CD4-positive, alpha-beta memory T cell (primary cell): ENCODE data around the gene GPSM1. TPM values are rescaled to one million over a fixed set of nuclear protein-coding genes. Genes with fewer than 3 reads are reported as not detected.

Experiments used
- CTCF ChIA-PET: fragments of 350-600 bp; sonication (Branson Sonifier 250); formaldehyde crosslinking; loops from one replicate; lab custom pipeline; 2021; ENCODE audit warnings: inconsistent platforms; ENCODE audit not compliant: partially characterized antibody; lab: Charles Lee
- POLR2A ChIA-PET: fragments of 350-600 bp; sonication (Branson Sonifier 250); formaldehyde crosslinking; loops from one replicate; lab custom pipeline; 2021; ENCODE audit not compliant: partially characterized antibody; lab: Charles Lee
- DNase-seq, 5 donors: peaks; one replicate each; pipeline versions ENCODE4 v3.0.0 to v3.0.0-alpha.2; 2020 to 2022; ENCODE audit warnings: mixed read lengths in 1 of 5
- H3K27ac ChIP-seq: one replicate; pipeline ENCODE4 v1.7.0; 2013; ENCODE audit warnings: low read depth, low read length
- H3K27me3 ChIP-seq: 2 replicates; pipeline ENCODE4 v1.7.0; 2013; ENCODE audit warnings: mild to moderate bottlenecking, low read length, moderate library complexity; ENCODE audit not compliant: insufficient read depth
- H3K36me3 ChIP-seq: 2 replicates; pipeline ENCODE4 v1.7.0; 2013; ENCODE audit warnings: mild to moderate bottlenecking, low read length, moderate library complexity; ENCODE audit not compliant: insufficient read depth
- H3K4me1 ChIP-seq: 2 replicates; pipeline ENCODE4 v1.7.0; 2013; ENCODE audit warnings: mild to moderate bottlenecking, low read length, moderate library complexity; ENCODE audit not compliant: insufficient read depth
- H3K4me3 ChIP-seq, 2 donors: one replicate each; pipeline ENCODE4 v1.7.0; 2013; ENCODE audit warnings: low read length in 2 of 2, mild to moderate bottlenecking in 1 of 2
- H3K9me3 ChIP-seq, 2 donors: one replicate each; pipeline ENCODE4 v1.7.0; 2013; ENCODE audit warnings: low read length in 2 of 2, control low read depth in 1 of 2; ENCODE audit not compliant: control insufficient read depth in 1 of 2
- H3K27ac Mint-ChIP-seq, 7 donors: one replicate each; pipeline ENCODE4 v1.8.0; 2020 to 2021; ENCODE audit warnings: mixed read lengths in 7 of 7, mild to moderate bottlenecking in 6 of 7, inconsistent platforms in 3 of 7, moderate library complexity in 3 of 7
- H3K27me3 Mint-ChIP-seq, 2 donors: one replicate each; pipeline ENCODE4 v1.8.0; 2020 to 2021; ENCODE audit warnings: mixed read lengths in 2 of 2
- H3K36me3 Mint-ChIP-seq, 2 donors: one replicate each; pipeline ENCODE4 v1.8.0; 2020 to 2021; ENCODE audit warnings: mixed read lengths in 2 of 2, inconsistent platforms in 1 of 2, mild to moderate bottlenecking in 1 of 2
- H3K4me1 Mint-ChIP-seq, 4 donors: one replicate each; pipeline ENCODE4 v1.8.0; 2020 to 2021; ENCODE audit warnings: mixed read lengths in 4 of 4, mild to moderate bottlenecking in 1 of 4
- H3K4me3 Mint-ChIP-seq, 8 donors: one replicate each; pipeline ENCODE4 v1.8.0; 2020 to 2021; ENCODE audit warnings: mixed read lengths in 8 of 8, mild to moderate bottlenecking in 7 of 8, moderate library complexity in 6 of 8, inconsistent platforms in 3 of 8
- H3K9me3 Mint-ChIP-seq, 8 donors: one replicate each; pipeline ENCODE4 v1.8.0; 2020 to 2021; ENCODE audit warnings: mixed read lengths in 8 of 8, mild to moderate bottlenecking in 5 of 8, inconsistent platforms in 3 of 8, moderate library complexity in 1 of 8
- intact Hi-C: fragments of 100-400 bp; cut with micrococcal nuclease; formaldehyde crosslinking; loops from one replicate; pipeline ENCODE4 v1.15.1; 2023
- polyA plus RNA-seq, 2 donors: library from polyadenylated mRNA; unstranded; fragments of 300-500 nt; fragmentation: Illumina TruSeq; gene quantifications; one replicate each; pipeline ENCODE4 v1.2.3, GENCODE V29; 2021
- total RNA-seq, 2 experiments: library from RNA; stranded (reverse); gene quantifications; one replicate each; pipeline ENCODE4 v1.2.3, GENCODE V29; 2021

The GPSM1 gene
- total and polyA plus RNA-seq, 4 experiments from 2014 or later = 0.78 to 8.1 (median 4.6) TPM

GRCh38 chr9:136362450-136362784, 35.1 kb downstream of the GPSM1 start:
- Mint-ChIP-seq H3K4me1 (peaks cover 0 to 9% (median 0%) of the 10 kb centered on the region in 4 donors), H3K4me3 (peak overlapping the region in 5 of 8 donors; percentile 15 to 87 (median 85)), H3K27ac (peak overlapping the region in 6 of 7 donors; percentile 57 to 92 (median 83)), H3K9me3 (peaks cover 0 to 2% (median 0%) of the 10 kb centered on the region in 8 donors), H3K27me3 (no peaks in the 10 kb centered on the region), H3K36me3 (peaks cover 0 to 16% of the 10 kb centered on the region in 2 donors)
- Histone ChIP-seq H3K27ac (peak overlapping the region; percentile 76), H3K4me1 (peaks cover 14% of the 10 kb centered on the region), H3K9me3 (no peaks in the 10 kb centered on the region), H3K4me3 (no peak overlapping the region), H3K36me3 (no peaks in the 10 kb centered on the region), H3K27me3 (no peaks in the 10 kb centered on the region)
- POLR2A ChIA-PET = interaction anchor here (0.8 to 2.8 kb wide), 13 partner anchors 8 to 365 kb away, joined by 3 to 27 read pairs (median 6); partner anchors contain the start of genes ENTR1, GPSM1, PMPCA and SNAPC4
- no peak for DNase-seq
- intact Hi-C loops = no loop called here
- CTCF ChIA-PET = interaction anchor here (0.6 to 2.5 kb wide), 8 partner anchors 22 to 117 kb away, joined by 3 to 20 read pairs (median 3); no protein-coding TSS in a partner anchor

GRCh38 chr9:136363106-136363948, 36.0 kb downstream of the GPSM1 start, which contains the start of gene DNLZ:
Gene DNLZ (minus strand): TSS chr9:136363744. CDS start chr9:136363714, 30 bp downstream.
- H3K4me1 Mint-ChIP-seq = peaks cover 0 to 9% (median 0%) of the 10 kb centered on the region in 4 donors
- Histone ChIP-seq H3K27me3 (no peaks in the 10 kb centered on the region), H3K27ac (peak within 1 kb of the TSS; percentile 76), H3K4me3 (peak within 1 kb of the TSS in 1 of 2 donors; percentile 59), H3K36me3 (no peaks in the 10 kb centered on the region), H3K9me3 (no peaks in the 10 kb centered on the region), H3K4me1 (peaks cover 14% of the 10 kb centered on the region)
- CTCF ChIA-PET = interaction anchor here (0.6 to 2.5 kb wide), 12 partner anchors 21 to 118 kb away, joined by 3 to 20 read pairs (median 3); no protein-coding TSS in a partner anchor
- peaks cover 0 to 2% (median 0%) of the 10 kb centered on the region in 8 donors for H3K9me3 Mint-ChIP-seq
- DNase-seq = peak; percentile 87 to 90 (median 88)
- POLR2A ChIA-PET = interaction anchor here (0.6 to 2.8 kb wide), 20 partner anchors 9 to 877 kb away, joined by 3 to 27 read pairs (median 5); partner anchors contain the start of genes ENTR1, GPSM1, PMPCA and SNAPC4
- peak within 1 kb of the TSS; percentile 78 to 92 (median 85) for H3K27ac Mint-ChIP-seq
- peak within 1 kb of the TSS; percentile 83 to 91 (median 86) for H3K4me3 Mint-ChIP-seq
- peaks cover 0 to 16% of the 10 kb centered on the region in 2 donors for H3K36me3 Mint-ChIP-seq
- intact Hi-C loops = loop anchor here (1.0 kb wide), 5 partner anchors 36 to 120 kb away; partner anchors contain the start of genes GPSM1, QSOX2, SEC16A and SNAPC4
- no peaks in the 10 kb centered on the region for H3K27me3 Mint-ChIP-seq

- POLR2A ChIA-PET = interaction anchor here (0.6 to 2.8 kb wide), 16 partner anchors 13 to 876 kb away, joined by 3 to 27 read pairs (median 6); partner anchors contain the start of genes ENTR1, GPSM1, PMPCA and SNAPC4
- Mint-ChIP-seq H3K36me3 (peaks cover 0 to 15% of the 10 kb centered on the region in 2 donors), H3K27me3 (no peaks in the 10 kb centered on the region), H3K27ac (peak overlapping the region in 1 of 7 donors; percentile 91), H3K4me3 (peak overlapping the region in 3 of 8 donors; percentile 21 to 53 (median 36)), H3K4me1 (peaks cover 0 to 9% (median 0%) of the 10 kb centered on the region in 4 donors), H3K9me3 (peaks cover 0 to 2% (median 0%) of the 10 kb centered on the region in 8 donors)
- intact Hi-C loops = loop anchor here (1.0 kb wide), 5 partner anchors 36 to 119 kb away; partner anchors contain the start of genes GPSM1, QSOX2, SEC16A and SNAPC4
- no peaks in the 10 kb centered on the region for H3K36me3 ChIP-seq
- peaks cover 14% of the 10 kb centered on the region for H3K4me1 ChIP-seq
- CTCF ChIA-PET = interaction anchor here (0.6 to 2.5 kb wide), 7 partner anchors 20 to 45 kb away, joined by 3 to 20 read pairs (median 7); no protein-coding TSS in a partner anchor
- H3K27me3 ChIP-seq = no peaks in the 10 kb centered on the region
- H3K9me3 ChIP-seq = no peaks in the 10 kb centered on the region
- no peak for DNase-seq
- H3K4me3 ChIP-seq = peak overlapping the region in 1 of 2 donors; percentile 5
- no peak overlapping the region for H3K27ac ChIP-seq
Measured at GRCh38 chr9:136363949-136364748, 36.8 kb downstream of the GPSM1 start.

- Histone ChIP-seq H3K36me3 (no peaks in the 10 kb centered on the region), H3K9me3 (no peaks in the 10 kb centered on the region), H3K4me1 (peaks cover 14% of the 10 kb centered on the region), H3K27ac (no peak overlapping the region), H3K27me3 (no peaks in the 10 kb centered on the region), H3K4me3 (no peak overlapping the region)
- Mint-ChIP-seq H3K27me3 (no peaks in the 10 kb centered on the region), H3K36me3 (peaks cover 0 to 12% of the 10 kb centered on the region in 2 donors), H3K4me1 (peaks cover 0 to 9% (median 0%) of the 10 kb centered on the region in 4 donors), H3K9me3 (peaks cover 0 to 2% (median 0%) of the 10 kb centered on the region in 8 donors), H3K27ac (peak overlapping the region in 2 of 7 donors; percentile 12 to 72), H3K4me3 (peak overlapping the region in 2 of 8 donors; percentile 13 to 26)
- POLR2A ChIA-PET = interaction anchor here (1.0 kb wide), 1 partner anchor 45 kb away, joined by 3 read pairs; no protein-coding TSS in a partner anchor
- CTCF ChIA-PET = interaction anchor here (2.5 kb wide), 1 partner anchor 37 kb away, joined by 20 read pairs; no protein-coding TSS in a partner anchor
- intact Hi-C loops = no loop called here
- DNase-seq = no peak
Measured at GRCh38 chr9:136364942-136365774, 37.8 kb downstream of the GPSM1 start.

- DNase-seq = no peak
- POLR2A ChIA-PET = interaction anchor here (1.0 kb wide), 1 partner anchor 44 kb away, joined by 3 read pairs; no protein-coding TSS in a partner anchor
Measured at GRCh38 chr9:136365775-136366222, 38.5 kb downstream of the GPSM1 start.

GRCh38 chr9:136366826-136367225, 39.5 kb downstream of the GPSM1 start:
- H3K27ac Mint-ChIP-seq = no peak overlapping the region
- no peaks in the 10 kb centered on the region for H3K36me3 ChIP-seq
- POLR2A ChIA-PET = no interaction called here

More at GRCh38 chr9:136365775-136366222, 38.5 kb downstream of the GPSM1 start:
- H3K27ac ChIP-seq = no peak overlapping the region
- no peaks in the 10 kb centered on the region for H3K27me3 ChIP-seq
- Mint-ChIP-seq H3K4me1 (peaks cover 0 to 9% (median 0%) of the 10 kb centered on the region in 4 donors), H3K27ac (peak overlapping the region in 1 of 7 donors; percentile 72), H3K9me3 (peaks cover 0 to 2% (median 0%) of the 10 kb centered on the region in 8 donors), H3K36me3 (peaks cover 0 to 7% of the 10 kb centered on the region in 2 donors), H3K27me3 (no peaks in the 10 kb centered on the region), H3K4me3 (peak overlapping the region in 2 of 8 donors; percentile 9 to 62)
- CTCF ChIA-PET = no interaction called here
- intact Hi-C loops = no loop called here
- no peak overlapping the region for H3K4me3 ChIP-seq
- H3K36me3 ChIP-seq = no peaks in the 10 kb centered on the region
- no peaks in the 10 kb centered on the region for H3K9me3 ChIP-seq
- H3K4me1 ChIP-seq = peaks cover 14% of the 10 kb centered on the region

More at GRCh38 chr9:136366826-136367225, 39.5 kb downstream of the GPSM1 start:
- intact Hi-C loops = no loop called here
- peaks cover 0 to 9% (median 0%) of the 10 kb centered on the region in 4 donors for H3K4me1 Mint-ChIP-seq
- peaks cover 0 to 7% of the 10 kb centered on the region in 2 donors for H3K36me3 Mint-ChIP-seq
- H3K4me3 ChIP-seq = no peak overlapping the region
- CTCF ChIA-PET = no interaction called here
- no peaks in the 10 kb centered on the region for H3K9me3 ChIP-seq
- H3K4me1 ChIP-seq = peaks cover 14% of the 10 kb centered on the region
- H3K4me3 Mint-ChIP-seq = no peak overlapping the region
- no peak overlapping the region for H3K27ac ChIP-seq
- DNase-seq = no peak
- no peaks in the 10 kb centered on the region for H3K27me3 Mint-ChIP-seq
- H3K9me3 Mint-ChIP-seq = peaks cover 0 to 2% (median 0%) of the 10 kb centered on the region in 8 donors
- no peaks in the 10 kb centered on the region for H3K27me3 ChIP-seq
